Posterior vena cava (tissue), 2 donors: ENCODE measurements around the gene LYG1. TPM values are rescaled to one million over a fixed set of nuclear protein-coding genes. Genes with fewer than 3 reads are reported as not detected.
A peak's percentile ranks its signal among the peaks of the same experiment; 100 is the strongest.
"Not testable (repeated sequence)": the region's sequence is repeated elsewhere in the genome, so short reads cannot be mapped to it uniquely, and the experiment has no call there.

ENCODE experiments used
- DNase-seq: peaks from one replicate; pipeline ENCODE4 v3.0.0-alpha.2; 2020; ENCODE audit warnings: low spot score
- intact Hi-C, 2 donors: fragments of 100-400 bp; cut with DNase I; formaldehyde crosslinking; loops; one replicate each; pipeline versions ENCODE4 v1.14.1 to v1.14.2; 2022 to 2023
- long read RNA-seq, 2 donors: library from polyadenylated mRNA; unstranded; transcript quantifications; one replicate each; pipeline ENCODE4 v2.0.0, GENCODE V29; 2020 to 2021
- total RNA-seq, 2 donors: library from RNA; stranded (reverse); fragmentation: NEBNext Ultra II Directional; extraction: Animal tissue kit (Norgen Biotek cat#: 25700); gene quantifications; one replicate each; pipeline ENCODE4 v1.2.1, GENCODE V29; 2021
- donor health status: DM: yes; HTN: yes; CAD: no.
- donor health status: DM: yes; HTN: yes; CAD: no.

LYG1 gene
- under 1 TPM; 0.97 to 1.00 TPM for total RNA-seq
- long read RNA-seq, donor 1, partial matches to known transcripts = 0 of 1 reads
- long read RNA-seq, donor 1, other reads (novel, unspliced or antisense) = 1 of 1 reads
- long read RNA-seq, donor 2 = 0 reads

GRCh38 chr2:99301097-99301496, at the start of gene LYG1:
LYG1 (minus strand) TSS chr2:99301197; CDS start chr2:99295670, 5,527 bp downstream.
- intact Hi-C loops, DNase-seq: not testable (repeated sequence)

GRCh38 chr2:99350194-99350593, 49.2 kb upstream of the LYG1 start:
- intact Hi-C loops = no loop called here
- no peak for DNase-seq

- intact Hi-C loops = no loop called here
- no peak for DNase-seq
These were observed 47.2 kb upstream of the LYG1 start for GRCh38 chr2:99348173-99348572.

GRCh38 chr2:99346218-99346617, 45.2 kb upstream of the LYG1 start:
- intact Hi-C loops = no loop called here
- no peak for DNase-seq

GRCh38 chr2:99345446-99345845, 44.4 kb upstream of the LYG1 start:
- DNase-seq, intact Hi-C loops: not testable (repeated sequence)

- intact Hi-C loops = loop anchor here in 1 of 2 donors (5.0 kb wide), 1 partner anchor 1600 kb away; no protein-coding TSS in a partner anchor
These were observed 41.5 kb upstream of the LYG1 start for GRCh38 chr2:99342536-99342935.

GRCh38 chr2:99340669-99341236, 39.8 kb upstream of the LYG1 start:
- intact Hi-C loops = loop anchor here in 1 of 2 donors (5.0 kb wide), 1 partner anchor 1598 kb away; no protein-coding TSS in a partner anchor
- DNase-seq = no peak

More at GRCh38 chr2:99342536-99342935, 41.5 kb upstream of the LYG1 start:
- DNase-seq = no peak

GRCh38 chr2:99338029-99338585, 37.1 kb upstream of the LYG1 start:
- intact Hi-C loops = no loop called here
- no peak for DNase-seq

GRCh38 chr2:99337113-99338028, 36.4 kb upstream of the LYG1 start, which contains the start of gene EIF5B:
EIF5B (plus strand) TSS chr2:99337389; CDS start chr2:99337555, 166 bp downstream.
- intact Hi-C loops = no loop called here

GRCh38 chr2:99336804-99337112, 35.8 kb upstream of the LYG1 start:
- no peak for DNase-seq
- intact Hi-C loops = no loop called here

More at GRCh38 chr2:99337113-99338028, 36.4 kb upstream of the LYG1 start, which contains the start of gene EIF5B:
- peak; percentile 99 for DNase-seq

GRCh38 chr2:99335911-99336803, 35.2 kb upstream of the LYG1 start, which contains the start of gene TXNDC9:
TXNDC9 (minus strand) TSS chr2:99336333; CDS start chr2:99333210, 3,123 bp downstream.
- intact Hi-C loops = no loop called here
- peak; percentile 99 for DNase-seq

GRCh38 chr2:99325384-99325783, 24.4 kb upstream of the LYG1 start:
- no peak for DNase-seq
- intact Hi-C loops = no loop called here

GRCh38 chr2:99317873-99318200, 16.8 kb upstream of the LYG1 start:
- intact Hi-C loops = not testable (repeated sequence)

GRCh38 chr2:99317161-99317872, 16.3 kb upstream of the LYG1 start:
- no peak for DNase-seq
- intact Hi-C loops = no loop called here

More at GRCh38 chr2:99317873-99318200, 16.8 kb upstream of the LYG1 start:
- not testable (repeated sequence) for DNase-seq

GRCh38 chr2:99299580-99299979, 1.4 kb downstream of the LYG1 start:
- no peak for DNase-seq
- intact Hi-C loops = no loop called here

GRCh38 chr2:99297994-99298393, 3.0 kb downstream of the LYG1 start:
- no peak for DNase-seq
- intact Hi-C loops = no loop called here

GRCh38 chr2:99285526-99285925, 15.5 kb downstream of the LYG1 start:
- intact Hi-C loops = no loop called here
- no peak for DNase-seq

- intact Hi-C loops = no loop called here
- DNase-seq = no peak
These were observed 20.9 kb downstream of the LYG1 start for GRCh38 chr2:99279969-99280695.
